Smooth muscle cell (in vitro differentiated cells): ENCODE data around the gene SCRN3. TPM values are rescaled to one million over a fixed set of nuclear protein-coding genes. Genes with fewer than 3 reads are reported as not detected.
"Not testable (repeated sequence)": the region's sequence is repeated elsewhere in the genome, so short reads cannot be mapped to it uniquely, and the experiment has no call there.

Source experiments
- DNase-seq: peaks from one replicate; lab custom pipeline; 2025; ENCODE audit not compliant: unreplicated experiment; lab: John Stamatoyannopoulos, UW
- H2AFZ ChIP-seq: fragments of 200-600 bp; sonication (generic); 2 replicates; pipeline ENCODE4 v1.6.0; 2016; ENCODE audit warnings: antibody characterized with exemption, low read depth, mild to moderate bottlenecking
- H3F3A ChIP-seq: fragments of 200-600 bp; sonication (generic); 2 replicates; pipeline ENCODE4 v1.6.0; 2017; ENCODE audit warnings: antibody characterized with exemption, low read depth
- H3K27ac ChIP-seq: fragments of 200-600 bp; sonication (generic); 2 replicates; pipeline ENCODE4 v1.5.1; 2016; ENCODE audit warnings: low read depth, mild to moderate bottlenecking
- H3K27me3 ChIP-seq: fragments of 200-600 bp; sonication (generic); 2 replicates; pipeline ENCODE4 v1.6.1; 2016; ENCODE audit warnings: low read depth, mild to moderate bottlenecking
- H3K36me3 ChIP-seq: fragments of 200-600 bp; sonication (generic); 2 replicates; pipeline ENCODE4 v1.5.1; 2016; ENCODE audit warnings: low read depth
- H3K4me1 ChIP-seq: fragments of 200-600 bp; sonication (generic); 2 replicates; pipeline ENCODE4 v1.5.1; 2016; ENCODE audit warnings: low read depth
- H3K4me2 ChIP-seq: fragments of 200-600 bp; sonication (generic); 2 replicates; pipeline ENCODE4 v1.6.0; 2016; ENCODE audit warnings: mild to moderate bottlenecking
- H3K4me3 ChIP-seq: fragments of 200-600 bp; sonication (generic); 2 replicates; pipeline ENCODE4 v1.5.1; 2016; ENCODE audit warnings: mild to moderate bottlenecking
- H3K79me2 ChIP-seq: fragments of 200-600 bp; sonication (generic); 2 replicates; pipeline ENCODE4 v1.6.0; 2016; ENCODE audit warnings: low read depth, mild to moderate bottlenecking
- H3K9ac ChIP-seq: fragments of 200-600 bp; sonication (generic); 2 replicates; pipeline ENCODE4 v1.6.0; 2016; ENCODE audit warnings: low read depth
- H3K9me3 ChIP-seq: fragments of 200-600 bp; sonication (generic); replicated peaks from 2 replicates; pipeline ENCODE4 v1.5.1; 2016; ENCODE audit warnings: low read depth
- H4K20me1 ChIP-seq: fragments of 200-600 bp; sonication (generic); 2 replicates; pipeline ENCODE4 v1.6.0; 2016; ENCODE audit warnings: low read depth
- CTCF ChIP-seq: fragments of 200-600 bp; sonication (generic); IDR thresholded peaks from 2 replicates; pipeline ENCODE4 v1.5.1; 2017; ENCODE audit warnings: borderline replicate concordance, mild to moderate bottlenecking, antibody characterized with exemption; ENCODE audit not compliant: insufficient read depth, poor library complexity, severe bottlenecking
- WGBS: methylation state at CpG from one replicate; pipeline ENCODE4 v1.1.7; 2016; ENCODE audit warnings: low lambda C conversion rate; 5-methylcytosine and 5-hydroxymethylcytosine counted together
- polyA plus RNA-seq: library from polyadenylated mRNA; unstranded; fragments of >200 nt; fragmentation: Nextera tagmentation; extraction: Ambion mirVana; gene quantifications from 2 replicates; pipeline ENCODE4 v1.2.1, GENCODE V29; 2016
- total RNA-seq: library from RNA; depleted of rRNA; stranded (reverse); fragments of >200 nt; gene quantifications from 2 replicates; pipeline ENCODE4 v1.2.3, GENCODE V29; 2014

SCRN3 gene
- total and polyA plus RNA-seq, 2 experiments from 2014 or later = 9.8 to 27.2 TPM

GRCh38 chr2:174356347-174356746 lies 39.2 kb upstream of the SCRN3 start:
- TF ChIP-seq CTCF = no peak
- Histone ChIP-seq H3K79me2 (peaks cover 5% of the 10 kb centered on the region), H3K4me3 (no peak overlapping the region), H3K27ac (no peak overlapping the region), H3F3A (no peaks in the 10 kb centered on the region), H3K4me1 (no peaks in the 10 kb centered on the region), H2AFZ (no peak overlapping the region), H3K36me3 (peaks cover 5% of the 10 kb centered on the region), H3K27me3 (no peaks in the 10 kb centered on the region), H3K4me2 (no peak overlapping the region), H4K20me1 (peaks cover 43% of the 10 kb centered on the region), H3K9me3 (no peaks in the 10 kb centered on the region), H3K9ac (no peak overlapping the region)
- no peak for DNase-seq
- 98% methylated on average over 2 of the region's 2 CpGs for WGBS

GRCh38 chr2:174359663-174360062 lies 35.9 kb upstream of the SCRN3 start:
- H3K9ac ChIP-seq = not testable (repeated sequence)

GRCh38 chr2:174362949-174363348 lies 32.6 kb upstream of the SCRN3 start:
- no peaks in the 10 kb centered on the region for H3K27me3 ChIP-seq
- H4K20me1 ChIP-seq = peaks cover 22% of the 10 kb centered on the region
- DNase-seq = no peak
- H3F3A ChIP-seq = no peaks in the 10 kb centered on the region
- H3K36me3 ChIP-seq = peaks cover 33% of the 10 kb centered on the region
- WGBS = 95% methylated on average over 1 of the region's 1 CpG
- no peak overlapping the region for H3K27ac ChIP-seq
- no peaks in the 10 kb centered on the region for H3K4me1 ChIP-seq
- no peak overlapping the region for H3K4me2 ChIP-seq
- no peaks in the 10 kb centered on the region for H3K79me2 ChIP-seq
- no peak for TF ChIP-seq CTCF
- no peaks in the 10 kb centered on the region for H3K9me3 ChIP-seq
- H3K4me3 ChIP-seq = no peak overlapping the region
- H3K9ac ChIP-seq = no peak overlapping the region
- H2AFZ ChIP-seq = no peak overlapping the region

More at GRCh38 chr2:174359663-174360062, 35.9 kb upstream of the SCRN3 start:
- not testable (repeated sequence) for H3K9me3 ChIP-seq, H3K27me3 ChIP-seq, H2AFZ ChIP-seq, H3F3A ChIP-seq, H3K79me2 ChIP-seq, H3K4me2 ChIP-seq, DNase-seq, H3K27ac ChIP-seq, H3K4me3 ChIP-seq, H3K4me1 ChIP-seq
- H3K36me3 ChIP-seq = peaks cover 15% of the 10 kb centered on the region
- WGBS = 100% methylated on average over 4 of the region's 4 CpGs
- peaks cover 39% of the 10 kb centered on the region for H4K20me1 ChIP-seq

- H3F3A ChIP-seq, H3K9ac ChIP-seq, H3K79me2 ChIP-seq, H2AFZ ChIP-seq, DNase-seq, H3K4me3 ChIP-seq, H3K9me3 ChIP-seq, H3K27ac ChIP-seq, H3K4me1 ChIP-seq, H3K27me3 ChIP-seq, H3K4me2 ChIP-seq: not testable (repeated sequence)
- Histone ChIP-seq H3K36me3 (peaks cover 33% of the 10 kb centered on the region), H4K20me1 (peaks cover 16% of the 10 kb centered on the region)
- WGBS = 98% methylated on average over 6 of the region's 6 CpGs
Measured at GRCh38 chr2:174363492-174364225, 31.9 kb upstream of the SCRN3 start.
